Natural killer cell (primary cell): ENCODE measurements around the gene SH3GL1. TPM values are rescaled to one million over a fixed set of nuclear protein-coding genes. Genes with fewer than 3 reads are reported as not detected.
A peak's percentile ranks its signal among the peaks of the same experiment; 100 is the strongest.
"Not testable (repeated sequence)": the region's sequence is repeated elsewhere in the genome, so short reads cannot be mapped to it uniquely, and the experiment has no call there.

ENCODE experiments used
- ATAC-seq, 3 donors: fragments of 150-1000 bp in 2 of 3; fragments of 200-7000 bp in 1 of 3; cut with Tn5 transposase; 1 replicate in 1 of 3; 2 replicates in 2 of 3; pipeline ENCODE4 v1.10.0; 2021; ENCODE audit warnings: mild to moderate bottlenecking in 2 of 3, moderate library complexity in 2 of 3
- DNase-seq, 2 donors: peaks; one replicate each; pipeline versions ENCODE4 v3.0.0 to v3.0.0-alpha.2; 2013 to 2021; ENCODE audit warnings: mixed read lengths in 1 of 2
- H3K27ac ChIP-seq: one replicate; pipeline ENCODE4 v1.5.1; 2013; ENCODE audit warnings: mild to moderate bottlenecking, low read length
- H3K27me3 ChIP-seq: one replicate; pipeline ENCODE4 v1.6.1; 2013; ENCODE audit warnings: low read length; ENCODE audit not compliant: control insufficient read depth, insufficient read depth
- H3K36me3 ChIP-seq: one replicate; pipeline ENCODE4 v1.6.1; 2013; ENCODE audit warnings: low read length; ENCODE audit not compliant: control insufficient read depth, insufficient read depth
- H3K4me1 ChIP-seq: one replicate; pipeline ENCODE4 v1.6.1; 2013; ENCODE audit warnings: low read length; ENCODE audit not compliant: control insufficient read depth, insufficient read depth
- H3K4me3 ChIP-seq: one replicate; pipeline ENCODE4 v1.5.1; 2013; ENCODE audit warnings: low read length
- H3K9me3 ChIP-seq: one replicate; pipeline ENCODE4 v1.6.1; 2013; ENCODE audit warnings: low read length; ENCODE audit not compliant: control insufficient read depth, insufficient read depth
- H3K27ac Mint-ChIP-seq, 2 donors: one replicate each; pipeline ENCODE4 v1.8.0; 2022; ENCODE audit warnings: mild to moderate bottlenecking in 2 of 2, mixed read lengths in 2 of 2, moderate library complexity in 1 of 2
- H3K27me3 Mint-ChIP-seq, 2 donors: one replicate each; pipeline ENCODE4 v1.8.0; 2022; ENCODE audit warnings: low read depth in 2 of 2, mixed read lengths in 2 of 2
- H3K36me3 Mint-ChIP-seq: one replicate; pipeline ENCODE4 v1.8.0; 2022; ENCODE audit warnings: mixed read lengths
- H3K4me1 Mint-ChIP-seq, 2 donors: one replicate each; pipeline ENCODE4 v1.8.0; 2022; ENCODE audit warnings: mixed read lengths in 2 of 2
- H3K4me3 Mint-ChIP-seq: one replicate; pipeline ENCODE4 v1.8.0; 2022; ENCODE audit warnings: mild to moderate bottlenecking, moderate library complexity, mixed read lengths
- H3K9me3 Mint-ChIP-seq, 2 donors: one replicate each; pipeline ENCODE4 v1.8.0; 2022; ENCODE audit warnings: mixed read lengths in 2 of 2
- WGBS: methylation state at CpG from one replicate; pipeline ENCODE4 v1.1.7; 2013; ENCODE audit warnings: missing lambda C conversion rate; ENCODE audit not compliant: insufficient coverage; 5-methylcytosine and 5-hydroxymethylcytosine counted together
- intact Hi-C: fragments of 100-400 bp; cut with micrococcal nuclease; formaldehyde crosslinking; loops from one replicate; pipeline ENCODE4 v1.14.2; 2022
- total RNA-seq, 4 donors: library from RNA; stranded (reverse); fragments of 120-200 nt in 1 of 4; gene quantifications; one replicate each; pipeline versions ENCODE4 v1.2.3 to v1.2.4, GENCODE V29; 2013 to 2022
- TF ChIP-seq, protein P1 (sequence below): fragments of 200-600 bp; IDR thresholded peaks from one replicate; pipeline ENCODE4 v1.8.0; 2022; ENCODE audit warnings: antibody characterized with exemption

Gene SH3GL1
- total RNA-seq, 3 donors from 2014 or later (not counting 1 experiment from before 2014, with no cell fraction given), result 43.9 to 55.7 (median 49.2) TPM

DNA sequence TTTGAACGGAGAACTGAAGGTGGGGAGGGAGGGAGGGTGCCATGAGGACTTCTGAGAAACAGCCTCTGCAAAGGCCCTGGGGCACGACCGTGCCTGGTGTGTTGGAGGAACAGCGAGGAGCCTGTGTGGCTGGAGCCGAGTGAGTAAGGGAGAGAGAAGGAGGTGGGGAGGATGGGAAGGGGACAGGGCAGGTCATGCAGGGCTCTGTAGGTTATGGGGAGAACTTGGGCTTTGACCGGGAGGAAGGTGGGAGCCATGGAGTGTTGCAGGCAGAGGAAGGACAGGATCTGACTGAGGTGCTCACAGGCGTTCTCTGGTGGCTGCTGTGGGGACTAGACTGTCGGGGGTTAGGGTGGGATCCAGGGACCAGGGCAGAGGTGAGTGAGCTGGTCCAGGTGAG, 50.2 kb downstream of the SH3GL1 start:
- TF ChIP-seq, protein P1, sequence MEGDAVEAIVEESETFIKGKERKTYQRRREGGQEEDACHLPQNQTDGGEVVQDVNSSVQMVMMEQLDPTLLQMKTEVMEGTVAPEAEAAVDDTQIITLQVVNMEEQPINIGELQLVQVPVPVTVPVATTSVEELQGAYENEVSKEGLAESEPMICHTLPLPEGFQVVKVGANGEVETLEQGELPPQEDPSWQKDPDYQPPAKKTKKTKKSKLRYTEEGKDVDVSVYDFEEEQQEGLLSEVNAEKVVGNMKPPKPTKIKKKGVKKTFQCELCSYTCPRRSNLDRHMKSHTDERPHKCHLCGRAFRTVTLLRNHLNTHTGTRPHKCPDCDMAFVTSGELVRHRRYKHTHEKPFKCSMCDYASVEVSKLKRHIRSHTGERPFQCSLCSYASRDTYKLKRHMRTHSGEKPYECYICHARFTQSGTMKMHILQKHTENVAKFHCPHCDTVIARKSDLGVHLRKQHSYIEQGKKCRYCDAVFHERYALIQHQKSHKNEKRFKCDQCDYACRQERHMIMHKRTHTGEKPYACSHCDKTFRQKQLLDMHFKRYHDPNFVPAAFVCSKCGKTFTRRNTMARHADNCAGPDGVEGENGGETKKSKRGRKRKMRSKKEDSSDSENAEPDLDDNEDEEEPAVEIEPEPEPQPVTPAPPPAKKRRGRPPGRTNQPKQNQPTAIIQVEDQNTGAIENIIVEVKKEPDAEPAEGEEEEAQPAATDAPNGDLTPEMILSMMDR, result no peak
- Histone ChIP-seq H3K4me1 (peaks cover 45% of the 10 kb centered on the region), H3K27ac (no peak overlapping the region), H3K4me3 (no peak overlapping the region), H3K9me3 (no peaks in the 10 kb centered on the region), H3K27me3 (no peaks in the 10 kb centered on the region), H3K36me3 (peaks cover 9% of the 10 kb centered on the region)
- H3K27ac Mint-ChIP-seq, result peak overlapping the region in 1 of 2 donors; percentile 74
- WGBS, result 80% methylated on average over 8 of the region's 8 CpGs
- no peak for DNase-seq
- peaks cover 16 to 43% of the 10 kb centered on the region in 2 donors for H3K4me1 Mint-ChIP-seq
- H3K4me3 Mint-ChIP-seq, result no peak overlapping the region
- no peaks in the 10 kb centered on the region for H3K27me3 Mint-ChIP-seq
- ATAC-seq, result no peak
- H3K36me3 Mint-ChIP-seq, result no peaks in the 10 kb centered on the region
- H3K9me3 Mint-ChIP-seq, result no peaks in the 10 kb centered on the region
- intact Hi-C loops, result no loop called here

DNA sequence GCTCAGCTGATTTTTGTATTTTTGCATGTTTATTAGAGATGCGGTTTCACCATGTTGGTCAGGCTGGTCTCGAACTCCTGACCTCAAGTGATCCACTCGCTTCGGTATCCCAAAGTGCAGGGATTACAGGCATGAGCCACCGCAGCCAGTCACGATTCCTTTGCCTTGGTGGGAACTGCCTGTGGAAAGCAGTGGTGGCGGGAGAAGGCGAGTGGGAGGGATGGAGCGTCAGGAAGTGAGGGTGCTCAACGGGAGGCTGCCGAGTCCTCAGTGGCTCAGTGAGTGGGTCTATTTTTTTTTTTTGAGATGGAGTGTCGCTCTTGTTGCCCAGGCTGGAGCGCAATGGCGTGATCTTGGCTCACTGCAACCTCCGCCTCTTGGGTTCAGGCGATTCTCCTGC, 51.1 kb downstream of the SH3GL1 start:
- 96% methylated on average over 16 of the region's 16 CpGs for WGBS
- H3K9me3 ChIP-seq, H3K9me3 Mint-ChIP-seq, H3K27me3 ChIP-seq, H3K4me3 ChIP-seq, H3K27ac ChIP-seq, intact Hi-C loops, H3K36me3 ChIP-seq, H3K4me3 Mint-ChIP-seq, H3K36me3 Mint-ChIP-seq, DNase-seq, H3K27me3 Mint-ChIP-seq, ATAC-seq: not testable (repeated sequence)
- H3K4me1 ChIP-seq, result peaks cover 50% of the 10 kb centered on the region
- Mint-ChIP-seq H3K4me1 (peaks cover 16 to 43% of the 10 kb centered on the region in 2 donors), H3K27ac (peak overlapping the region in 1 of 2 donors; percentile 56)

GRCh38 chr19:4347521-4347920, 52.8 kb downstream of the SH3GL1 start:
- Histone ChIP-seq H3K36me3 (peaks cover 3% of the 10 kb centered on the region), H3K4me3 (no peak overlapping the region), H3K27ac (peak overlapping the region; percentile 49), H3K4me1 (peaks cover 54% of the 10 kb centered on the region), H3K9me3 (no peaks in the 10 kb centered on the region), H3K27me3 (no peaks in the 10 kb centered on the region)
- ATAC-seq, result no peak
- Mint-ChIP-seq H3K27me3 (no peaks in the 10 kb centered on the region), H3K9me3 (no peaks in the 10 kb centered on the region), H3K36me3 (no peaks in the 10 kb centered on the region), H3K4me3 (peak overlapping the region; percentile 74), H3K27ac (peak overlapping the region; percentile 70 to 84), H3K4me1 (peaks cover 16 to 54% of the 10 kb centered on the region in 2 donors)
- TF ChIP-seq, protein P1, result no peak
- no peak for DNase-seq
- 31% methylated on average over 6 of the region's 6 CpGs for WGBS
- intact Hi-C loops, result no loop called here

GRCh38 chr19:4346020-4346383, 54.3 kb downstream of the SH3GL1 start:
- Histone ChIP-seq H3K27ac (no peak overlapping the region), H3K36me3 (peaks cover 3% of the 10 kb centered on the region), H3K9me3 (no peaks in the 10 kb centered on the region), H3K27me3 (no peaks in the 10 kb centered on the region), H3K4me3 (no peak overlapping the region), H3K4me1 (peaks cover 57% of the 10 kb centered on the region)
- TF ChIP-seq, protein P1, result no peak
- 98% methylated on average over 6 of the region's 6 CpGs for WGBS
- DNase-seq (no peak), ATAC-seq (no peak)
- intact Hi-C loops, result no loop called here
- Mint-ChIP-seq H3K27me3 (no peaks in the 10 kb centered on the region), H3K9me3 (no peaks in the 10 kb centered on the region), H3K36me3 (no peaks in the 10 kb centered on the region), H3K4me3 (peak overlapping the region; percentile 37), H3K4me1 (peaks cover 16 to 60% of the 10 kb centered on the region in 2 donors), H3K27ac (peak overlapping the region; percentile 27 to 69)
